NCI-H82 treated with DMSO at 0.1 percent for 48 hours (cell line): Measurements from ENCODE around the gene SCAMP5.

ENCODE experiments used
- DNase-seq: peaks from one replicate; lab custom pipeline; 2025; ENCODE audit not compliant: unreplicated experiment; lab: John Stamatoyannopoulos, UW

Gene SCAMP5

DNA sequence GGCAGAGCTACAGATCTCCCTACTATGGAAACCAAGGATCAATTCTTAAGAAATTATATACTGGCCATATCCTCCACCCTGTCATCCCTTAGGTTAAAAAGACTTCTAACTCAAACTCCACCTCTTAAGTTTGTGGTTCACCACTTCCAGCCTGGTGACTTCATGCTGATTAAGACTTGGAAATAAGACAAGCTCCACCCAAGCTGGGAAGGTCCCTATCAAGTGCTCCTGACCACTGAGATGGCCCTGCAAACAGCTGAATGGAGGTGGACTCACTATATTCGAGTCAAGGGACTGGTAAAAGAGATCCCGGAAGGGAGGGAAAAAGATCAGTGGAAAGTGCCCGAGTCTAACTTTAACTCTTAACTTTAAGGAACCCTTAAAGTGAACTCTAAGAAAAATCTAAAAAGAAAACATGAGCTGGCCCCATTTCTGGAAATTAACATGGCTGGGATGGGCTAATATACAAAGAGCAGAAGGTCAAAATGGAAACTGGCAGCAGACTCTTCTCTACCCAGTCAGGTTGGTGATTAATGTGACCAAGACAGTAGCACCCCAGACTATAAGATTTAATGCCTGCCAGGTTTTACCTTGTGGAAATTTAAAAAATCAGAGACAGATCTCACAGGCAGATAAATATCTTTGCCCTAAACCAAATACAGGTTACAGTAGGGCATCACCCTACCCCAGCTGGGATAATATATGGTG, 71.9 kb downstream of the SCAMP5 start:
- DNase-seq = no peak

DNA sequence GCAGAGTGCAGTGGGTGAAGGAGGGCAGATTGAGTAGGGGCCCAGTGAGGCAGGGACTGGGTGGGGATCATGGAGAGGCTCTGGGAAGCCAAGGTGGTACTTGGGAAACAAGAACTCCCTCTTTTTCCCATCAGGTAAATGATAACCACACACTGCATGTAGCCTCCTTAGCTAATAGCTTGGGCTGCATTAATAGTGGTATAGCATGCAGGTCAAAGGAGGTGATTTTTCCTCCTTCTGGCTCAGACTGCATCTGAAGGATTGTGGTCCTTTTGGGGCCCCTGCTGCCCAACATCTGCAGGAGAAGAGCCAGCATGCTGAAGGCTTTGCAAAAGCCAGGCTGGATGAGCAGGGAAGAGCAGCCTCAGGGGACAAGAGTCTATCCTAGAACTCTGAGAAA, 73.4 kb downstream of the SCAMP5 start:
- DNase-seq = no peak

DNA sequence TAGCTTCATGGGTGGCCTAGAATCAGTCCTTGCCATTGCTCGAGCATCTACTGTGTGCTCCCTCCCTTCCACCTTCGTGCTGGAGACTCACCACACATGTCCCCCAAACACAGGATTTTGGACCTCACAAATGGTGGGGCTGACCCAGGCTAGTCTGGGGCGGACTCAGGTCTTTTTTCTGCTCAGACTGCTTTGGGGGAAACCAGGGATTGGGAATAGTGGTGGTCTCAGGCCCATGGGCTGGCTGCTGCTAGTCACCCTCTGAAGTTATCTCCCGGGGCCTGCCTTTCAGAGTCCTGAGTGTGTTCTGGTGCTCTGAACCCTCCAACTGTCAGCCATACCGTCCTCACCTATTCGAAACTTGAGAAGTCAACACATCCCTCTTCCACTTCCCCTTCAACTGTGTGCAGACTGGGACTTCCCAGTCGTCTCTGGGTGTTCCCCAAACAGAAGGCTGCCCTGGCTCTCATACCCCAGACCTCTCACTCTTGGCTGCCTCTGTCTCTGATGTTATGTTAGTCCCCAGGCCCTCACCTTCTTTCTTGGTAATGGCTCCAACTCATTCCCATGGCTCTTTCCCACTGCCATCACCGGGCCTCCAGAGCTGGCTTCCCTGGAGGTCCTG, 74.0 kb downstream of the SCAMP5 start:
- no peak for DNase-seq

DNA sequence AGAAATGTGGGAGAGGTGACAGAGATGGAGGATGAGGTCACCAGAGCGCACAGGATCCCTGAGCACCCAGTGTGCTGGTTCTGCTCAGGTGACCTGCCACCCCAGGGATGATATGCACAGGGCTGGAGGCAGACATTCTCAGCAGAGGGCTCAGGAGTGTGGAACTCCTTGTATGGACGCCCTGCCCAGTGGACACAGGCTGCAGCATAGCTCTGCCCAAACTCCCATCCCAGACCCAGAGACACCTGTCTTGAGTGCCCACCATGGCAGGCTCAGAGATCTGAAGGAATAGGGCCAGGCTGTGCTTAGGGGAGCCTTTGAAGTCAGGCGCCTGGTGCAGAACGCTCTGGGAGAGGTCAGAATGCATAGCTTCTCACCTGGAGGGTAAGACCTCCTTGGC, 75.3 kb downstream of the SCAMP5 start:
- no peak for DNase-seq
